Body of pancreas (tissue), 4 donors: Measurements from ENCODE around the gene ZNF862. TPM values are rescaled to one million over a fixed set of nuclear protein-coding genes. Genes with fewer than 3 reads are reported as not detected.

Experiments used
- ATAC-seq: fragments of 150-250 bp; one replicate; pipeline ENCODE4 v1.9.1; 2016
- DNase-seq, 4 donors: peaks; one replicate each; pipeline ENCODE4 v3.0.0-alpha.2; 2019
- H3K27ac ChIP-seq, 4 donors: fragments of 200-600 bp; sonication (generic); 1 replicate in 3 of 4; 2 replicates in 1 of 4; pipeline versions ENCODE4 v1.5.1 to v1.6.1; 2016 to 2019; ENCODE audit warnings: mild to moderate bottlenecking in 1 of 4, mixed read lengths in 1 of 4, moderate library complexity in 1 of 4
- H3K27me3 ChIP-seq, 2 donors: fragments of 200-600 bp; sonication (generic); one replicate each; pipeline ENCODE4 v1.6.0; 2016; ENCODE audit warnings: mild to moderate bottlenecking in 1 of 2
- H3K36me3 ChIP-seq, 2 donors: fragments of 200-600 bp; sonication (generic); replicated peaks in 1 of 2; 2 replicates each; pipeline ENCODE4 v1.5.1; 2016; ENCODE audit warnings: low read depth in 2 of 2; ENCODE audit not compliant: insufficient read depth in 1 of 2
- H3K4me1 ChIP-seq: fragments of 200-600 bp; sonication (generic); one replicate; pipeline ENCODE4 v1.6.0; 2016
- H3K4me3 ChIP-seq, 2 donors: fragments of 200-600 bp; sonication (generic); 1 replicate in 1 of 2; 2 replicates in 1 of 2; pipeline ENCODE4 v1.5.1; 2016 to 2019
- H3K9me3 ChIP-seq, 3 donors: fragments of 200-600 bp; sonication (generic); 1 replicate in 2 of 3; 2 replicates in 1 of 3; pipeline ENCODE4 v1.5.1; 2016
- CTCF ChIP-seq, 7 experiments: fragments of 450-650 bp in 4 of 7; fragments of 200-600 bp in 3 of 7; sonication (generic) in 3 of 7; IDR thresholded peaks; one replicate each; pipeline ENCODE4 v1.5.1; 2016 to 2019; ENCODE audit warnings: antibody characterized with exemption in 7 of 7
- POLR2A ChIP-seq, 3 donors: fragments of 450-650 bp; IDR thresholded peaks; one replicate each; pipeline ENCODE4 v1.6.1; 2016; ENCODE audit warnings: antibody characterized with exemption in 3 of 3, mild to moderate bottlenecking in 2 of 3
- whole genome bisulfite sequencing, 2 donors: methylation state at CpG; one replicate each; pipeline ENCODE4 v1.1.5; 2017; 5-methylcytosine and 5-hydroxymethylcytosine counted together
- intact Hi-C: fragments of 100-400 bp; cut with DNase I; formaldehyde crosslinking; loops from one replicate; pipeline ENCODE4 v1.15.1; 2023
- total RNA-seq, 2 donors: library from RNA; depleted of rRNA; stranded (reverse); fragments of >200 nt; gene quantifications; one replicate each; pipeline ENCODE4 v1.1.0, GENCODE V29; 2016

Gene ZNF862
- total RNA-seq, 2 donors from 2014 or later, result 10.9 to 18.8 TPM

GRCh38 chr7:149824748-149825566, 13.2 kb upstream of the ZNF862 start:
- no peak for DNase-seq
- 88 to 90% methylated on average over 7 to 19 of the region's 19 CpGs for WGBS, 2 donors
- Histone ChIP-seq H3K27ac (no peak overlapping the region), H3K9me3 (no peaks in the 10 kb centered on the region), H3K4me1 (no peaks in the 10 kb centered on the region), H3K27me3 (no peaks in the 10 kb centered on the region), H3K4me3 (no peak overlapping the region), H3K36me3 (no peaks in the 10 kb centered on the region)
- intact Hi-C loops, result no loop called here
- no peak for TF ChIP-seq POLR2A (IDR thresholded peaks at IDR 0.05)
- TF ChIP-seq CTCF (IDR thresholded peaks at IDR 0.05), result no peak
- no peak for ATAC-seq

GRCh38 chr7:149825567-149826343, 12.4 kb upstream of the ZNF862 start:
- H3K4me1 ChIP-seq, result no peaks in the 10 kb centered on the region
- DNase-seq (no peak), ATAC-seq (no peak)
- TF ChIP-seq POLR2A (IDR thresholded peaks at IDR 0.05) (no peak), CTCF (IDR thresholded peaks at IDR 0.05) (no peak)
- H3K27ac ChIP-seq, result no peak overlapping the region
- WGBS, 2 donors, result 81 to 87% methylated on average over 9 to 19 of the region's 19 CpGs
- intact Hi-C loops, result no loop called here
- H3K4me3 ChIP-seq, result no peak overlapping the region
- H3K9me3 ChIP-seq, result no peaks in the 10 kb centered on the region
- no peaks in the 10 kb centered on the region for H3K36me3 ChIP-seq
- H3K27me3 ChIP-seq, result no peaks in the 10 kb centered on the region

GRCh38 chr7:149826344-149827088, 11.7 kb upstream of the ZNF862 start:
- ATAC-seq (no peak), DNase-seq (no peak)
- no peak for TF ChIP-seq POLR2A (IDR thresholded peaks at IDR 0.05)
- no peak for TF ChIP-seq CTCF (IDR thresholded peaks at IDR 0.05)
- intact Hi-C loops, result no loop called here
- no peaks in the 10 kb centered on the region for H3K36me3 ChIP-seq
- H3K4me1 ChIP-seq, result no peaks in the 10 kb centered on the region
- 80% methylated on average over 12 of the region's 12 CpGs; no CpG with 5 or more reads in 1 of the 2 donors for WGBS, 2 donors
- no peak overlapping the region for H3K4me3 ChIP-seq
- no peaks in the 10 kb centered on the region for H3K9me3 ChIP-seq
- no peak overlapping the region for H3K27ac ChIP-seq
- H3K27me3 ChIP-seq, result no peaks in the 10 kb centered on the region

- no peak overlapping the region for H3K27ac ChIP-seq
- no peaks in the 10 kb centered on the region for H3K27me3 ChIP-seq
- no peaks in the 10 kb centered on the region for H3K36me3 ChIP-seq
- 76% methylated on average over 15 to 18 of the region's 23 CpGs for WGBS, 2 donors
- no peaks in the 10 kb centered on the region for H3K4me1 ChIP-seq
- no peaks in the 10 kb centered on the region for H3K9me3 ChIP-seq
- H3K4me3 ChIP-seq, result no peak overlapping the region
- no peak for DNase-seq
- intact Hi-C loops, result no loop called here
- ATAC-seq, result no peak
- TF ChIP-seq CTCF (IDR thresholded peaks at IDR 0.05) (no peak), POLR2A (IDR thresholded peaks at IDR 0.05) (no peak)
Observed at GRCh38 chr7:149827089-149827981, 10.8 kb upstream of the ZNF862 start.
